HG03520 (cell line): Measurements from ENCODE around the gene PDE1C.
"Not testable (repeated sequence)": the region's sequence is repeated elsewhere in the genome, so short reads cannot be mapped to it uniquely, and the experiment has no call there.

Source experiments
- ATAC-seq: cut with Tn5 transposase; IDR thresholded peaks from one replicate; pipeline ENCODE4 v1.9.1; 2021; ENCODE audit warnings: mild to moderate bottlenecking, moderate library complexity; ENCODE audit not compliant: unreplicated experiment

Gene PDE1C

GRCh38 chr7:32045228-32045627, 25.0 kb downstream of the PDE1C start:
- ATAC-seq = no peak

- no peak for ATAC-seq
These were observed 25.5 kb downstream of the PDE1C start for GRCh38 chr7:32044739-32045138.

- ATAC-seq = peak; percentile 68
These were observed 26.5 kb downstream of the PDE1C start for GRCh38 chr7:32043688-32044087.

- no peak for ATAC-seq
These were observed 27.3 kb downstream of the PDE1C start for GRCh38 chr7:32042900-32043299.

GRCh38 chr7:32039000-32039756, 31.0 kb downstream of the PDE1C start:
- ATAC-seq = no peak

GRCh38 chr7:32037650-32038198, 32.5 kb downstream of the PDE1C start:
- ATAC-seq = peak; percentile 88

GRCh38 chr7:32036557-32036956, 33.6 kb downstream of the PDE1C start:
- no peak for ATAC-seq

- no peak for ATAC-seq
These were observed 36.2 kb downstream of the PDE1C start for GRCh38 chr7:32034052-32034451.

GRCh38 chr7:32033006-32033405, 37.2 kb downstream of the PDE1C start:
- ATAC-seq = no peak

- ATAC-seq = no peak
These were observed 38.0 kb downstream of the PDE1C start for GRCh38 chr7:32032211-32032610.

- ATAC-seq = no peak
These were observed 39.1 kb downstream of the PDE1C start for GRCh38 chr7:32030904-32031692.

GRCh38 chr7:32026083-32026425, 44.2 kb downstream of the PDE1C start:
- ATAC-seq = no peak

GRCh38 chr7:32025381-32026082, 44.7 kb downstream of the PDE1C start:
- no peak for ATAC-seq

- ATAC-seq = no peak
These were observed 46.8 kb downstream of the PDE1C start for GRCh38 chr7:32023376-32023775.

- no peak for ATAC-seq
These were observed 47.2 kb downstream of the PDE1C start for GRCh38 chr7:32022966-32023365.

- ATAC-seq = no peak
These were observed 49.6 kb downstream of the PDE1C start for GRCh38 chr7:32020551-32021159.

- no peak for ATAC-seq
These were observed 51.2 kb downstream of the PDE1C start for GRCh38 chr7:32018845-32019578.

- no peak for ATAC-seq
These were observed 55.1 kb downstream of the PDE1C start for GRCh38 chr7:32015133-32015532.

- ATAC-seq = not testable (repeated sequence)
These were observed 56.7 kb downstream of the PDE1C start for GRCh38 chr7:32013471-32013870.

- ATAC-seq = no peak
These were observed 64.6 kb downstream of the PDE1C start for GRCh38 chr7:32005577-32005976.
